C1 segment of cervical spinal cord (tissue), 14 donors: ENCODE measurements around the gene DHRS7.
A peak's percentile ranks its signal among the peaks of the same experiment; 100 is the strongest.

ENCODE experiments used
- DNase-seq, 14 donors: peaks; one replicate each; lab custom pipeline; 2025; lab: John Stamatoyannopoulos, UW

DHRS7 gene

GRCh38 chr14:60164712-60165546, at the start of gene DHRS7:
TSS of gene DHRS7 (minus strand) at chr14:60165398. CDS start at chr14:60165309, 89 bp downstream.
- peak in 13 of 14 donors; percentile 60 to 90 (median 84) for DNase-seq

- DNase-seq, result no peak
These were observed 49.4 kb upstream of the DHRS7 start for GRCh38 chr14:60214415-60215126.

GRCh38 chr14:60214003-60214402, 48.8 kb upstream of the DHRS7 start:
- DNase-seq, result no peak

- DNase-seq, result no peak
These were observed 47.5 kb upstream of the DHRS7 start for GRCh38 chr14:60212503-60213371.

- DNase-seq, result no peak
These were observed 46.0 kb upstream of the DHRS7 start for GRCh38 chr14:60211153-60211552.

- no peak for DNase-seq
These were observed 45.5 kb upstream of the DHRS7 start for GRCh38 chr14:60210703-60211102.

GRCh38 chr14:60206837-60207533, 41.8 kb upstream of the DHRS7 start:
- no peak for DNase-seq

GRCh38 chr14:60206249-60206670, 41.1 kb upstream of the DHRS7 start:
- no peak for DNase-seq

- no peak for DNase-seq
These were observed 39.9 kb upstream of the DHRS7 start for GRCh38 chr14:60204843-60205774.

GRCh38 chr14:60204104-60204842, 39.1 kb upstream of the DHRS7 start:
- DNase-seq, result no peak

GRCh38 chr14:60199321-60199720, 34.1 kb upstream of the DHRS7 start:
- no peak for DNase-seq

GRCh38 chr14:60197629-60198303, 32.6 kb upstream of the DHRS7 start:
- DNase-seq, result no peak

- DNase-seq, result no peak
These were observed 31.1 kb upstream of the DHRS7 start for GRCh38 chr14:60196291-60196690.

- DNase-seq, result no peak
These were observed 30.1 kb upstream of the DHRS7 start for GRCh38 chr14:60195179-60195810.

GRCh38 chr14:60189923-60190840, 25.0 kb upstream of the DHRS7 start:
- DNase-seq, result peak in 1 of 14 donors; percentile 62

- DNase-seq, result no peak
These were observed 23.5 kb upstream of the DHRS7 start for GRCh38 chr14:60188696-60189095.

- no peak for DNase-seq
These were observed 22.9 kb upstream of the DHRS7 start for GRCh38 chr14:60188115-60188514.
